Measurements from ENCODE around the gene METTL2B.
"Not testable (repeated sequence)": the region's sequence is repeated elsewhere in the genome, so short reads cannot be mapped to it uniquely, and the experiment has no call there.

METTL2B gene

DNA sequence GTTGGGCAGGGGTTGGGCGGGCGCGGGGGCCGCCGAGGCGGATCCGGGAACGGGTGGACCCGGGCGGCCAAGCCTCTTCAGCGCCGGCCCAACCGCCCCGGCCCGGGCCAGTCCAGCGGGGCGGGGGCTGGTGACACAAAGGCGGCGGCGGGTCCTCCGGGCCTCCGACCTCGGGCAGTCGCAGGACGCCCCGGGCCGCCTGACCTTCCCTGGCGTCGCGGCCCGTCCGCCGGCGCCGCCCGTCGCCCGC, 54.2 kb downstream of the METTL2B start:
- no peak overlapping the region for H3K27ac ChIP-seq (ENCODE audit: low read length)
- peaks cover 0 to 26% of the 10 kb centered on the region in 2 donors for H3K4me1 ChIP-seq (ENCODE audit: control insufficient read depth in 1 of 2, insufficient read depth in 2 of 2, low read length in 2 of 2)
- H3K4me3 ChIP-seq (ENCODE audit: low read depth in 1 of 2, low read length in 2 of 2): peak overlapping the region in 1 of 2 donors; percentile 63
- H3K9me3 ChIP-seq (ENCODE audit: control insufficient read depth in 1 of 2, low read length in 2 of 2): no peaks in the 10 kb centered on the region
- H3K27me3 ChIP-seq (ENCODE audit: low read depth, low read length): no peaks in the 10 kb centered on the region
- H3K36me3 ChIP-seq (ENCODE audit: control insufficient read depth in 1 of 2, insufficient read depth in 2 of 2, low read length in 2 of 2): no peaks in the 10 kb centered on the region

DNA sequence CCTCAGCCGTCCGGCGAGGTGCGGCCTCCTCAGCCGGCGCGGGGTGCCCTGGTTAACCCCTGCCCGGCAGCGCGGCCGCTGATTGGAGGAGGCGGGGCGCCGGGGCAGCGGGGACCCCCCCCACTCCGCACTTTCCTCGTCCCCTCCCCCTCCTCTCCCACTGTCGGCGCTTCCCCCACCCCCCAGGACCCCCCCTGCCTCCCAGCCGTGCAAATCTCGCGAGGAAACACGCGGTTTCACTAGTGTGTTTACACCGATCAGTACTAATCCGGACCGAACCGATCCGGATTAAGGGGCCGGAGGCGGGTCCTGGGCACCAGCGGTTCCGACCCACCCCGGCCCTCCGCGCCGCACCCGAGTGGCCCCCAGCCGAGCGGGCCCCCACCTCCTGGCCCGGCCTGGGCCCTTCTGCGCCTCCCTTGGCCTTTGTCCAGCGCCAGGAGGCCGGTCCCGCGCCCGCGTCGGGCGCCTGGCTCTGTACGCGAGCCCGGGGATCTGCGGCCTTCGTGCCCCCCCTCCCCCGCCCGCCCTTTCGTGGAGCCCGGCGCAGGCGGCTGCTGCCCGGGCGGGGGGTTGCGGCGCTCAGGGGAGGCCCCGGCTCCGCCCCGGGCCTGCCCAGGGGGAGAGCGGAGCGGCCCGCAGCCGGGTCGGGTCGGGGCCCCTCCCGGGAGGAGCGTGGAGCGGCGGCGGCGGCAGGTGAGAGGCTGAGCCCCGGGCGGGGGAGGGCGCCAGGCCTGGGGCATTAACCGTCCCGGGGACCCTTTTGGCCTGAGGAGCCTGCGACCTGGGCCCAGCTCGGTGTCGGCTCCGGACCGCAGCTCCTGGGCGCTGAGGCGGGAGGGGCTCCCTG, 54.8 kb downstream of the METTL2B start:
- not testable (repeated sequence) for H3K9me3 ChIP-seq (ENCODE audit: control insufficient read depth in 1 of 2, low read length in 2 of 2); H3K27ac ChIP-seq (ENCODE audit: low read length); H3K36me3 ChIP-seq (ENCODE audit: control insufficient read depth in 1 of 2, insufficient read depth in 2 of 2, low read length in 2 of 2); H3K27me3 ChIP-seq (ENCODE audit: low read depth, low read length)
- H3K4me3 ChIP-seq (ENCODE audit: low read depth in 1 of 2, low read length in 2 of 2): peak overlapping the region in 1 of 2 donors; percentile 68
- peaks cover 0 to 26% of the 10 kb centered on the region in 2 donors for H3K4me1 ChIP-seq (ENCODE audit: control insufficient read depth in 1 of 2, insufficient read depth in 2 of 2, low read length in 2 of 2)

DNA sequence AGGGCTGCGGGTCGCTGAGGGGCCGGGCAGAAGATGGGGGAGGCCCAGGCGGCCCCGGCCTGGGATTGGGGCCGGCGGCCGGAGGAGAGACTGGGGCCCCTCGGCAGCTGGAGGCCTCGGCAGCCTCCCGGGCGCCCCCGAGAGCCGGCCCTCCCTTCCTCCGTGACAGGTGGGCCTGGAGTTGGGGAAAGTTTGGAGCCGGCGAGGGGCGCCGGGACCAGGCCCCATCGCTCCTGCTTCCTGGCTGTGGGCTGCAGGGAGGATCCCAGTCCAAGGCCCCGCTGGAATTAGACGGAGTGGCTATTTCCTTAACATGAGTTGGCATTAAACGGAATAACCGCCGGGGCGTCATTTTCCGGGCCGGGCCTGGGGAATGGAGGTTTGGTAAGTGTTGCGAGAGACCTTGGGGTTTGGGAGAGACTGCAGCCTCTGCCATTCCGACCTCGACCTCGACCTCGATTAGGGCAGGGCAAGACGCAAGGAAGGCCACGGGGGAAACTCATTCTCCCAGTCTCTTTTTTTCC, 55.5 kb downstream of the METTL2B start:
- Histone ChIP-seq H3K4me3 (ENCODE audit: low read depth in 1 of 2, low read length in 2 of 2) (peak overlapping the region; percentile 65 to 68), H3K27ac (ENCODE audit: low read length) (peak overlapping the region; percentile 74), H3K4me1 (ENCODE audit: control insufficient read depth in 1 of 2, insufficient read depth in 2 of 2, low read length in 2 of 2) (peaks cover 0 to 26% of the 10 kb centered on the region in 2 donors)
- H3K36me3 ChIP-seq (ENCODE audit: control insufficient read depth in 1 of 2, insufficient read depth in 2 of 2, low read length in 2 of 2); H3K9me3 ChIP-seq (ENCODE audit: control insufficient read depth in 1 of 2, low read length in 2 of 2); H3K27me3 ChIP-seq (ENCODE audit: low read depth, low read length): not testable (repeated sequence)

DNA sequence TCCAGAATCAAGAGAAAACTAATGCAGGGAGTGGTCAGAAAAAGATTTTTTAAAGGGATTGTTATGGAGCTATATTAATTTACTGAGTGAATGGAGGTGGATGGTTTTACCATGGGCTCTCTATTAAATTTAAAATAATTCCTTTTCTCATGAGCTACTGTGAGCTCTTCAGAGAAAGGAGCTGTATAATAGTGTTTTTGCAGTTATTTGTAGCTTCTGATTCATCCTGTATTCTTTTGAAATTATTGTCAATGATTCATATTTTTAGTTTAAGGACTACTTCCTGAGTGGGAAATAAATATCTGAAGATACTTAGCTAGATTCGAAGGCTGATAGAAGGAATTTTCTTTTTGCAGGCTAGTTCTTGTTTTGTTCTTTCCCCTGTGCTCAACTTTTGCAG, 56.4 kb downstream of the METTL2B start:
- not testable (repeated sequence) for H3K27ac ChIP-seq (ENCODE audit: low read length); H3K9me3 ChIP-seq (ENCODE audit: control insufficient read depth in 1 of 2, low read length in 2 of 2); H3K36me3 ChIP-seq (ENCODE audit: control insufficient read depth in 1 of 2, insufficient read depth in 2 of 2, low read length in 2 of 2); H3K27me3 ChIP-seq (ENCODE audit: low read depth, low read length)
- H3K4me3 ChIP-seq (ENCODE audit: low read depth in 1 of 2, low read length in 2 of 2): peak overlapping the region; percentile 23 to 68
- H3K4me1 ChIP-seq (ENCODE audit: control insufficient read depth in 1 of 2, insufficient read depth in 2 of 2, low read length in 2 of 2): peaks cover 0 to 26% of the 10 kb centered on the region in 2 donors

DNA sequence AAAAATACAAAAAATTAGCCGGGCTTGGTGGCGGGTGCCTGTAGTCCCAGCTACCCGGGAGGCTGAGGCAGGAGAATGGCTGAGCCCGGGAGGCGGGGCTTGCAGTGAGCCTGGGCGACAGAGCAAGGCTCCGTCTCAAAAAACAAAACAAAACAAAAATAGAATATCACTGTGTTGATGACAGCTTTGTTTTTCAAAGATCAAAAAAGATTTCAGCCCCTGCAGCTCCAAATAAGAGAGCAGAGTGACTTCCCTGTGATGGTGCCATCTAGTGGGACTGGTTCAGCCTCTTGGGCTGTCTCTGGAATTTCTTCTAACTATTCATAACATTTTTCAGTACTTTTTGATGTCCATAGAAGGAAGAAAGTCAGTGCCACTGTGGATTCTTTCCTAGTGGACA, 60.9 kb downstream of the METTL2B start:
- not testable (repeated sequence) for H3K27me3 ChIP-seq (ENCODE audit: low read depth, low read length); H3K9me3 ChIP-seq (ENCODE audit: control insufficient read depth in 1 of 2, low read length in 2 of 2); H3K4me3 ChIP-seq (ENCODE audit: low read depth in 1 of 2, low read length in 2 of 2); H3K27ac ChIP-seq (ENCODE audit: low read length); H3K36me3 ChIP-seq (ENCODE audit: control insufficient read depth in 1 of 2, insufficient read depth in 2 of 2, low read length in 2 of 2)
- peaks cover 0 to 31% of the 10 kb centered on the region in 2 donors for H3K4me1 ChIP-seq (ENCODE audit: control insufficient read depth in 1 of 2, insufficient read depth in 2 of 2, low read length in 2 of 2)

DNA sequence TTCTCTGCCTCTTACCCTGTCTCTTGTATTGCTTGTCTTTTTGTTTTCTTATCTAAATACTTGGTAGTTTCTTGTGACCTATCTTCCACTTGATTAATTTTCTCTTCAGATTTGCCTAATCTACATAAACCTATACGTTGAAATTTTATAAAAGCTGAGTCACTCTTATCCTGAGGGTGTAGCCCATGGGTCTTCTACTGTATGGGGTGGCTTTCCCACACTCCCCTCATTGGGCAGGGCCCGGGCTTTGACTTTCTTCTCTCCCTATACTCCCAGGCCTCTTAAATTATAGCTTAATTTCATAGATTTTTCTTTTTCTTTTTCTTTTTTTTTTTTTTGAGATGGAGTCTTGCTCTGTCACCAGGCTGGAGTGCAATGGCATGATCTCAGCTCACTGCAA, 66.0 kb downstream of the METTL2B start:
- H3K4me3 ChIP-seq (ENCODE audit: low read depth in 1 of 2, low read length in 2 of 2); H3K9me3 ChIP-seq (ENCODE audit: control insufficient read depth in 1 of 2, low read length in 2 of 2): not testable (repeated sequence)
- H3K4me1 ChIP-seq (ENCODE audit: control insufficient read depth in 1 of 2, insufficient read depth in 2 of 2, low read length in 2 of 2): peaks cover 0 to 10% of the 10 kb centered on the region in 2 donors

DNA sequence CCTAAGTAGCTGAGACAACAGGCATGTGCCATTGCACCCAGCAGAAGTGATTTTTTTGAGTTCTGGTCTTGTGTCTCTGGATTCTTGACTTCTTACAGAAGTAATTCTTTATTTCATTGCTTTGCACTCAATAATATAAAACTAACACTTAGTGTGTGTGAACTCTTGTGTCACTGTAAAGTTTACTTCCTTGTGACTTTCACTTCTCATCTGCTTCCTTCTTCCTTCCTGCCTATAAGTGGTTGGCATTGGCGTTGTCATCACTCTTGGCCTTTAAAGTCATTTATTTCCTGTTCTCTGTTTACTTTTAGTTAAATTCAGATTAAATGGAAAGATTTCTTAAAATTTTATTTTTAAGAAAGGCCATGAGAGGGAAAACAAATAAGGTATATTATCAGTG, 66.8 kb downstream of the METTL2B start:
- peaks cover 0 to 10% of the 10 kb centered on the region in 2 donors for H3K4me1 ChIP-seq (ENCODE audit: control insufficient read depth in 1 of 2, insufficient read depth in 2 of 2, low read length in 2 of 2)
- H3K27me3 ChIP-seq (ENCODE audit: low read depth, low read length); H3K4me3 ChIP-seq (ENCODE audit: low read depth in 1 of 2, low read length in 2 of 2); H3K27ac ChIP-seq (ENCODE audit: low read length); H3K9me3 ChIP-seq (ENCODE audit: control insufficient read depth in 1 of 2, low read length in 2 of 2): not testable (repeated sequence)
- H3K36me3 ChIP-seq (ENCODE audit: control insufficient read depth in 1 of 2, insufficient read depth in 2 of 2, low read length in 2 of 2): peaks cover 0 to 13% of the 10 kb centered on the region in 2 donors

More for the DNA sequence above, 66.0 kb downstream of the METTL2B start:
- not testable (repeated sequence) for H3K27ac ChIP-seq (ENCODE audit: low read length); H3K27me3 ChIP-seq (ENCODE audit: low read depth, low read length); H3K36me3 ChIP-seq (ENCODE audit: control insufficient read depth in 1 of 2, insufficient read depth in 2 of 2, low read length in 2 of 2)

DNA sequence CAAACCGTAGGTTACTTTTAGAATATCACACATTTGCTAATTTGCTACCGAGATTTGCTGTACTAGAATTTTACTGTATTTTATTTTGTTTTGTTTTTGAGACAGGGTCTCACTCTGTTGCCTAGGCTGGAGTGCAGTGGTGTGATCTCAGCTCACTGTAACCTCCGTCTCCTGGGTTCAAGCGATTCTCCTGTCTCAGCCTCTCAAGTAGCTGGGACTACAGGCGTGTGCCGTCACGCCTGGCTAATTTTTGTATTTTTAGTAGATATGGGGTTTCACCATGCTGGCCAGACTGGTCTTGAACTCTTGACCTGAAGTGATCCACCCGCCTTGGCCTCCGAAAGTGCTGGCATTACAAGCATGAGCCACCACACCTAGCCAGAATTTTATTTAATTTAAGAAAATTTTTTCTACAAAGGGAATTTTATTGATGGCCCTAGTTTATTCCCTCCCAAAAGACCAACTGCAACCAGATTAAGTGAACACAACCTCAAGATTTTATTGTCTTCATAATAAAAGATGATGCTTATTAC, 69.8 kb downstream of the METTL2B start:
- not testable (repeated sequence) for H3K27ac ChIP-seq (ENCODE audit: low read length)
- H3K36me3 ChIP-seq (ENCODE audit: control insufficient read depth in 1 of 2, insufficient read depth in 2 of 2, low read length in 2 of 2): peaks cover 0 to 15% of the 10 kb centered on the region in 2 donors

DNA sequence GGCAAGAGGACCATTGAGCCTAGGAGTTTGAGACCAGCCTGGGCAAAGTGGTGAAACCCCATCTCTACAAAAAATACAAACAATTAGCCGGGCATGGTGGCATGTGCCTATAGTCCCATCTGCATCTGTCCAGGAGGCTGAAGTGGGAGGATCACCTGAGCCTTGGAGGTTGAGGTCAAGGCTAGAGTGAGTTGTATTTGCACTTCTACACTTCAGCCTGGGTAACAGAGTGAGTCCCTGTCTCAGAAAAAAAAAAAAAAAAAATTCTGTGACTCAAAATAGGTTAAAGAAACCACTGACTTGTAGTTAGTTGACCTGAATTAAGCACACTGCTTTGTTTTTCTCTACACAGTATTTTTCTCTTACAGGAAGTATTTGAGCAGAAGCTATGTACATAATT, 74.4 kb downstream of the METTL2B start:
- Histone ChIP-seq H3K27ac (ENCODE audit: low read length) (no peak overlapping the region), H3K4me3 (ENCODE audit: low read depth in 1 of 2, low read length in 2 of 2) (no peak overlapping the region), H3K27me3 (ENCODE audit: low read depth, low read length) (no peaks in the 10 kb centered on the region), H3K9me3 (ENCODE audit: control insufficient read depth in 1 of 2, low read length in 2 of 2) (no peaks in the 10 kb centered on the region), H3K4me1 (ENCODE audit: control insufficient read depth in 1 of 2, insufficient read depth in 2 of 2, low read length in 2 of 2) (no peaks in the 10 kb centered on the region), H3K36me3 (ENCODE audit: control insufficient read depth in 1 of 2, insufficient read depth in 2 of 2, low read length in 2 of 2) (peaks cover 0 to 15% of the 10 kb centered on the region in 2 donors)

More for the DNA sequence above, 69.8 kb downstream of the METTL2B start:
- H3K4me3 ChIP-seq (ENCODE audit: low read depth in 1 of 2, low read length in 2 of 2); H3K9me3 ChIP-seq (ENCODE audit: control insufficient read depth in 1 of 2, low read length in 2 of 2); H3K4me1 ChIP-seq (ENCODE audit: control insufficient read depth in 1 of 2, insufficient read depth in 2 of 2, low read length in 2 of 2); H3K27me3 ChIP-seq (ENCODE audit: low read depth, low read length): not testable (repeated sequence)

DNA sequence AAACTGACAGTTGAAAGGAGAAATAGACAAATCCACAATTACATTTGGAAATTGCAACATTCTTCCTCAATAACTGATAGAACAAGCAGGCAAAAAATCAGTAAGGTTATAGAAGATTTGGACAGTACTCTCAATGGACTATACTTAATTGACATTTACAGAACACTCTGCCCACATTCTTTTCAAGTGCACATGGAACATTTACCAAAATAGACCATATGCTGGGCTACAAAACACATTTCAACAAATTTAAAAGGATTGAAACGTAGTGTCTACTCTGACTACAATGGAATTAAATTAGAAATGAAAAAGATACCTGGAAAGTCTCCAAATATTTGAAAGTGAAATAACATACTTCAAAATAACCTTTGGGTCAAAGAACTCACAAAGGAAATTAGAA, 77.8 kb downstream of the METTL2B start:
- H3K9me3 ChIP-seq (ENCODE audit: control insufficient read depth in 1 of 2, low read length in 2 of 2); H3K27ac ChIP-seq (ENCODE audit: low read length); H3K4me1 ChIP-seq (ENCODE audit: control insufficient read depth in 1 of 2, insufficient read depth in 2 of 2, low read length in 2 of 2); H3K36me3 ChIP-seq (ENCODE audit: control insufficient read depth in 1 of 2, insufficient read depth in 2 of 2, low read length in 2 of 2); H3K4me3 ChIP-seq (ENCODE audit: low read depth in 1 of 2, low read length in 2 of 2); H3K27me3 ChIP-seq (ENCODE audit: low read depth, low read length): not testable (repeated sequence)

Measured in muscle layer of duodenum (tissue), 2 donors.